Tibial artery (tissue), 4 donors: ENCODE data around the gene ABR.

Experiments used
- DNase-seq, 2 donors: peaks; one replicate each; pipeline ENCODE4 v3.0.0-alpha.2; 2019
- H3K27ac ChIP-seq, 2 donors: fragments of 200-600 bp; sonication (generic) in 1 of 2; 1 replicate in 1 of 2; 2 replicates in 1 of 2; pipeline ENCODE4 v1.5.1; 2018 to 2019; ENCODE audit warnings: mild to moderate bottlenecking in 1 of 2
- H3K27me3 ChIP-seq, 2 donors: fragments of 200-600 bp; sonication (generic) in 1 of 2; one replicate each; pipeline versions ENCODE4 v1.5.1 to v1.6.0; 2016 to 2019
- H3K36me3 ChIP-seq, 3 donors: fragments of 200-600 bp; sonication (generic) in 2 of 3; one replicate each; pipeline ENCODE4 v1.5.1; 2016 to 2019; ENCODE audit warnings: mild to moderate bottlenecking in 2 of 3
- H3K4me1 ChIP-seq, 4 donors: fragments of 200-600 bp; sonication (generic) in 2 of 4; 1 replicate in 3 of 4; 2 replicates in 1 of 4; pipeline ENCODE4 v1.5.1; 2016 to 2019
- H3K4me3 ChIP-seq, 2 donors: fragments of 200-600 bp; sonication (generic) in 1 of 2; 1 replicate in 1 of 2; 2 replicates in 1 of 2; pipeline ENCODE4 v1.5.1; 2018 to 2019; ENCODE audit warnings: mild to moderate bottlenecking in 2 of 2
- H3K9me3 ChIP-seq, 3 donors: fragments of 200-600 bp; sonication (generic) in 1 of 3; one replicate each; pipeline ENCODE4 v1.5.1; 2016 to 2019
- intact Hi-C: fragments of 100-400 bp; cut with DNase I; formaldehyde crosslinking; loops from one replicate; pipeline ENCODE4 v1.15.0; 2023; ENCODE audit warnings: low total_unique reads
- TF ChIP-seq, protein P1 (sequence below), 2 experiments: fragments of 200-600 bp in 1 of 2; fragments of 450-650 bp in 1 of 2; IDR thresholded peaks; one replicate each; pipeline ENCODE4 v1.5.1; 2017 to 2019; ENCODE audit warnings: antibody characterized with exemption in 2 of 2, mild to moderate bottlenecking in 1 of 2, moderate library complexity in 1 of 2

Gene ABR

DNA sequence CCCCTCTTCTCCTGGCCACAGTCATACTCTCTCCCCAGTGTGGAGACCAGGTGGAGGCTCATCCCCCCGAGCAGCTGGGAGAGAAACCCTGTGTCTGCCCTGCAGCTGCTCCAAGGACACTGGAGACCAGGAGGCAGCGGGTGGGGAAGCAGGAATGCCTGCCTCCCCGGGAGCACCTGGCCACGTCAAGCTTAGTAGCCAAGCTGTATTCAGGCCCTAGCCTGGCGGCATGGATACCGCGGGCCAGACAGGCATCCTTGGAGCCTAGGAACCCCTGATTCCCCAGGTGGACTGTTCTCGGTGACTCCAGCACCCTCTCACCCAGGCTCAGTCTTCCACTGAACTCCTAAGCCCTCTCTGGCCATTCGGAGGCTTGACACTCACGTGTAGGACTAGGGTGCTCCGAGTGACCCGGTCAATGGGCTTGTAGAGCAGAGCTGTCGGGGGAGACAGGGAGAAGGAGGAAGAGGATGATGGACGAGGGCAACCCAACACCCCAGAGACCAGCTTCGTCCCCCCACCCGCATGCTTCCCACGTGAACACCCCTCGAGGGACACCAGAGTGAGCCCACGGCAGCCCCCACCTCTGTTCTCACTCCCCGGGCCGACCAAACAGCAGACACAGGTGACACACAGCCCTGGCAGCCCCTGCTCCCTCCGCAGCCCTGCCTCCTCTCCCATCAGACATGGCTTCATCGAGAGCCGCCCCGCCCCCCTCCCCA, 106.4 kb downstream of the ABR start:
- no peak for DNase-seq

DNA sequence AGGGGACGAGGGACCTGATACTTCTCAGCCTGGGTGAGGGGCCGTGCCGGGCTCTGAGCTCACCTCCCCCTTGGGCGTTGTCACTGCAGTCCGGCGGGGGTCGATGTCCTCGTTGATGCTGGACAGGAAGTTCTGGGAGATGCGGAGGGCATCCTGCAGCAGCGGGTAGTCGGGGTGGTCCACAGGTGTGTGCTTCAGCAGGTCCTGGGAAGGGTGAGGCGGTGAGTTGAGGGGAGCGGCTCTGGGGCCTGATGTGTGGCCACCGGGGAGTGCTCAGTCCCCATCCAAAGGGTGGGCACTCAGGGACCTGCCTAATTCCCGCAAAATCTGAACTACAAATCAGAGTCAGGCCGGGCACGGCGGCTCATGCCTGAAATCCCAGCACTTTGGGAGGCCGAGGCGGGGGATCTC, 107.2 kb downstream of the ABR start:
- peaks cover 48 to 98% (median 82%) of the 10 kb centered on the region in 3 donors for H3K36me3 ChIP-seq

More for the DNA sequence above, 106.4 kb downstream of the ABR start:
- Histone ChIP-seq H3K4me1 (no peaks in the 10 kb centered on the region), H3K36me3 (peaks cover 46 to 98% (median 83%) of the 10 kb centered on the region in 3 donors), H3K27me3 (no peaks in the 10 kb centered on the region), H3K9me3 (no peaks in the 10 kb centered on the region), H3K4me3 (no peak overlapping the region), H3K27ac (no peak overlapping the region)
- intact Hi-C loops = no loop called here
- TF ChIP-seq, protein P1, sequence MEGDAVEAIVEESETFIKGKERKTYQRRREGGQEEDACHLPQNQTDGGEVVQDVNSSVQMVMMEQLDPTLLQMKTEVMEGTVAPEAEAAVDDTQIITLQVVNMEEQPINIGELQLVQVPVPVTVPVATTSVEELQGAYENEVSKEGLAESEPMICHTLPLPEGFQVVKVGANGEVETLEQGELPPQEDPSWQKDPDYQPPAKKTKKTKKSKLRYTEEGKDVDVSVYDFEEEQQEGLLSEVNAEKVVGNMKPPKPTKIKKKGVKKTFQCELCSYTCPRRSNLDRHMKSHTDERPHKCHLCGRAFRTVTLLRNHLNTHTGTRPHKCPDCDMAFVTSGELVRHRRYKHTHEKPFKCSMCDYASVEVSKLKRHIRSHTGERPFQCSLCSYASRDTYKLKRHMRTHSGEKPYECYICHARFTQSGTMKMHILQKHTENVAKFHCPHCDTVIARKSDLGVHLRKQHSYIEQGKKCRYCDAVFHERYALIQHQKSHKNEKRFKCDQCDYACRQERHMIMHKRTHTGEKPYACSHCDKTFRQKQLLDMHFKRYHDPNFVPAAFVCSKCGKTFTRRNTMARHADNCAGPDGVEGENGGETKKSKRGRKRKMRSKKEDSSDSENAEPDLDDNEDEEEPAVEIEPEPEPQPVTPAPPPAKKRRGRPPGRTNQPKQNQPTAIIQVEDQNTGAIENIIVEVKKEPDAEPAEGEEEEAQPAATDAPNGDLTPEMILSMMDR (IDR thresholded peaks at IDR 0.05) = no peak

DNA sequence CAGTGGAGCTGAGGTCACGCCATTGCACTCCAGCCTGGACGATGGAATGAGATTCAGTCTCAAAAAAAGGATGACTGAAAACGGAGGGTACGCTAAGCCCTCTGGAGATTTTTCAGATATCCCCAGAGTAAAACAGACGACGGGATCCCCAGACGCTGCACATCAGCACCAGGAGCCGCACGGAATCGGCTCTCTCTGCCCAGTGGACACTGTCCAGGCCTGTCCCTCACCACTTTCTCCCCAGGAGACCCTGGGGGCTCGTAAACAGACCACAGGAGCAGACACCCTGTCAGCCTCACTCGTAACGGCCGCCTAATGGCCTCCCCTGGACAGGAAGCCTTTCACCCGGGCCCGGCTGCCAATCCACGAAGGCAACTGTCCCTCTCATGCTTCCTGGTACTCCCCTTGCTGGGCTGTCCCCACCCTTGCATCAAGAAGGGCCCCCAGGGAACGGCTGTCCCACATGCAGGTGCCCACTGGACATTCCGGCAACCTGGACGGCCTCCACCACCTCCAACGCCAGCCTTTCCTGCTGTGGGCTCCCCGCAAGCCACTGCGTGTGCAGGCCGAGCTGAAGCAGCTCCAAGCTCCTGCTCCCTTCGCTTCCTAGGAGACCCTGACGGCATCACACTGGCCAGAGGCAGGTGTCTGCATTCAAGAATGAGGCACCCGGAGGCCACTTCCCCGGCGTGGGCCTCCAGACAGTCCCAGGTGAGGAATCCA, 108.5 kb downstream of the ABR start:
- TF ChIP-seq, protein P1 (IDR thresholded peaks at IDR 0.05) = no peak
- Histone ChIP-seq H3K36me3 (peaks cover 57 to 98% (median 84%) of the 10 kb centered on the region in 3 donors), H3K4me1 (no peaks in the 10 kb centered on the region), H3K27me3 (no peaks in the 10 kb centered on the region), H3K4me3 (no peak overlapping the region), H3K27ac (no peak overlapping the region), H3K9me3 (no peaks in the 10 kb centered on the region)
- intact Hi-C loops = no loop called here
- DNase-seq = no peak

More for the DNA sequence above, 107.2 kb downstream of the ABR start:
- intact Hi-C loops = no loop called here
- TF ChIP-seq, protein P1 (IDR thresholded peaks at IDR 0.05) = no peak
- H3K4me1 ChIP-seq = no peaks in the 10 kb centered on the region
- no peak overlapping the region for H3K4me3 ChIP-seq
- H3K9me3 ChIP-seq = no peaks in the 10 kb centered on the region
- DNase-seq = no peak
- H3K27ac ChIP-seq = no peak overlapping the region
- no peaks in the 10 kb centered on the region for H3K27me3 ChIP-seq

DNA sequence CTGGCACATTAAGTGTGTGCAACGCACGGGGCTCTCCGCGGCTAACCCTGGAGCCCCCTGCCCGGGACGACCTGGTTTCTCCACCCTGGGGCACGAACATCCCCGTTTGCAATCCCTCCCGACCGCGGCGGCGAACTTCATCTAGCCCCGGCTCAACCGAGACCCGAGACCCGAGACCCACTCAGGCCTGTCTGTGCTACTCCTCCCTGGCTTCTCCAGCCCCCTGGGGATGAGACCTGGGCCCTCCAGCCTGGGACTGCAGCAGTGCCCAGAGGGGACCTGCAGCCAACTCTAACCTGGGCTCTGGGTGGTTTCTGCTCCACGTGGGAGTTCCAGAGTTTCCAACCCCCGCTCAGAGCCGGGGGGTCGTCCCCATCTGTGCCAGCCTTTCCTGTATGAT, 109.4 kb downstream of the ABR start:
- Histone ChIP-seq H3K27me3 (no peaks in the 10 kb centered on the region), H3K27ac (no peak overlapping the region), H3K4me1 (no peaks in the 10 kb centered on the region), H3K36me3 (peaks cover 66 to 98% (median 84%) of the 10 kb centered on the region in 3 donors), H3K9me3 (no peaks in the 10 kb centered on the region), H3K4me3 (no peak overlapping the region)
- TF ChIP-seq, protein P1 (IDR thresholded peaks at IDR 0.05) = no peak
- intact Hi-C loops = no loop called here
- DNase-seq = no peak

DNA sequence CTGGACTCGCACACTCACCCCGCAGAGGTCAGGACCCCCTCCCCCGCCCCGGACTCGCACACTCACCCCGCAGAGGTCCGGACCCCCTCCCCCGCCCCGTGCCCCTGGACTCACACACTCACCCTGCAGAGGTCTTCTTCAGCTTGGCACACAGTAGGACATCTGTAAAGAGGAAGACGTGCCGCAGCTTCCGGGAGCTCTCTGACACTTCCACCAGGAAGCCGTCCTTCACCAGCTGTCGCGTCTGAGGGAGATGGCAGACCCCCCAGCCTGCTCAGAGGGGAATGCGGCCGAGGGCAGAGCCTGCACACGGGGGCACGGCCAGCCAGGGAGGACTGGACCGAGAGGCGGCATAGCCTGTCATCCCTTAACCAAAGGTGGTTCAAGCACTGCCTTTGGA, 109.9 kb downstream of the ABR start:
- Histone ChIP-seq H3K4me3 (no peak overlapping the region), H3K27ac (no peak overlapping the region), H3K27me3 (no peaks in the 10 kb centered on the region), H3K4me1 (no peaks in the 10 kb centered on the region), H3K36me3 (peaks cover 67 to 94% (median 81%) of the 10 kb centered on the region in 3 donors), H3K9me3 (no peaks in the 10 kb centered on the region)
- TF ChIP-seq, protein P1 (IDR thresholded peaks at IDR 0.05) = no peak
- DNase-seq = no peak
- intact Hi-C loops = no loop called here
